ENCODE results near the gene GH1. TPM values are rescaled to one million over a fixed set of nuclear protein-coding genes. Genes with fewer than 3 reads are reported as not detected.

The GH1 gene
- total RNA-seq, 1 experiment from 2014 or later: not detected

DNA sequence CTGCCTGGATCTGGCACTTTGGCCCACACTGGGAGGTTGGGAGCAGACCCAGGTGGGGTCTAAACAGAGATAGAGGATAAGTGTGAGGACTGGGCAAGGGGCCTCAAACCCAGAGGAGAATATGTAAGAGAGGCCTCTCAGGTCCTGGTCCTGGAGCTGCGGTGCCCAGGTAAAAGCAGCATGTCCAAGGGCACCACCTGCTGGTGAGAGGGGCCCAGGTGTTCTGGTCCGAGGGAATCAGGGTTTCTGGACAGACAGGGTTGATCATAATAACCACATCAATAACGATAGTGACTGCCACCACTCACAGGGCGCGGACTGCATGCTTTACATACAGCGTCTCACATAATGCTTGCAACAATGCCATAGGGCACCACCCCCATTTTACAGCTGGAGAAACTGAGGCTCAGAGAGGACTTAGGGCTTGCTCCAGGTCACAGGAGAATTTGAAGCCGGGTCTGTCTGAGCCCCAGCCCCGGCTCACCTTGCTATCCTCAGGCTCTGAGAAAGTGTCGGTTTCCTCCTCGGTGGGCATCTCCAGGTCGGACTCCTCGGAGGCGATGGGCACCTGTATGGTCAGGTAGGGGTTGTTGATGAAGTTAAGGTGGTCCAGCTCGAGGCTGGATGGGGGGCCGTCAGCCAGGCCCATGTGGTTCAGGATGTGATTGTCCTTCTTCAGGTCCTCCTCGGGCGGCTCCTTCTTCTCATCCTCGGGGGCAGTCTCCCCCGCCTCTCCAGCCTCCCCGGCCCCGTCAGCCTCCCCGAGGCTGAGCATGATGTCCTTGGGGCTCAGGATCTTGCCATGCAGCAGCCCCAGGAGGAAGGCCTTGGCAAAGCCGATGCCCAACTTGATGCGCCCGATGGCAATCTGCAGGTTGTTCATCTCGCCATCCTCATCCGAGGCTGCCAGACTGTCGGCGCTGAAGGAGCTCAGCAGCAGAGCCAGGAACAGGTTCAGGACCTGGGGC lies 32.6 kb upstream of the GH1 start:
- no peaks in the 10 kb centered on the region for H3K9me3 ChIP-seq (ENCODE audit: low read depth, low read length, poor library complexity, severe bottlenecking)
- POLR2A ChIA-PET (ENCODE audit: low non-redundant PET): no interaction called here
- intact Hi-C loops (cut with micrococcal nuclease; ENCODE audit: unreplicated experiment): no loop called here
- DNase-seq (ENCODE audit: low spot score): no peak
- CTCF ChIA-PET: interaction anchor here (0.5 to 1.0 kb wide), 2 partner anchors 32 to 62 kb away, joined by 3 read pairs; no protein-coding TSS in a partner anchor
- no peak for TF ChIP-seq EZH2 (IDR thresholded peaks at IDR 0.05; ENCODE audit: borderline replicate concordance, low read depth, low read length, poor library complexity, severe bottlenecking)
- TF ChIP-seq, protein P1, sequence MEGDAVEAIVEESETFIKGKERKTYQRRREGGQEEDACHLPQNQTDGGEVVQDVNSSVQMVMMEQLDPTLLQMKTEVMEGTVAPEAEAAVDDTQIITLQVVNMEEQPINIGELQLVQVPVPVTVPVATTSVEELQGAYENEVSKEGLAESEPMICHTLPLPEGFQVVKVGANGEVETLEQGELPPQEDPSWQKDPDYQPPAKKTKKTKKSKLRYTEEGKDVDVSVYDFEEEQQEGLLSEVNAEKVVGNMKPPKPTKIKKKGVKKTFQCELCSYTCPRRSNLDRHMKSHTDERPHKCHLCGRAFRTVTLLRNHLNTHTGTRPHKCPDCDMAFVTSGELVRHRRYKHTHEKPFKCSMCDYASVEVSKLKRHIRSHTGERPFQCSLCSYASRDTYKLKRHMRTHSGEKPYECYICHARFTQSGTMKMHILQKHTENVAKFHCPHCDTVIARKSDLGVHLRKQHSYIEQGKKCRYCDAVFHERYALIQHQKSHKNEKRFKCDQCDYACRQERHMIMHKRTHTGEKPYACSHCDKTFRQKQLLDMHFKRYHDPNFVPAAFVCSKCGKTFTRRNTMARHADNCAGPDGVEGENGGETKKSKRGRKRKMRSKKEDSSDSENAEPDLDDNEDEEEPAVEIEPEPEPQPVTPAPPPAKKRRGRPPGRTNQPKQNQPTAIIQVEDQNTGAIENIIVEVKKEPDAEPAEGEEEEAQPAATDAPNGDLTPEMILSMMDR (conservative IDR thresholded peaks at IDR 0.05; ENCODE audit: low read depth, low read length): peak; percentile 35; the same call in 1 of the 2 replicates
- no TSS peak for BruUV-seq (replicated peaks)
- H3K36me3 ChIP-seq (ENCODE audit: insufficient read depth, low read length, poor library complexity, severe bottlenecking): no peaks in the 10 kb centered on the region
- no peak overlapping the region for H3K4me3 ChIP-seq (ENCODE audit: low read depth, low read length, poor library complexity, severe bottlenecking)
- H3K27me3 ChIP-seq (replicated peaks; ENCODE audit: insufficient read depth, low read depth, low read length, poor library complexity): no peaks in the 10 kb centered on the region
- no peak overlapping the region for H3K27ac ChIP-seq (ENCODE audit: low read depth, low read length, poor library complexity, severe bottlenecking)
- no peaks in the 10 kb centered on the region for H3K4me1 ChIP-seq (ENCODE audit: insufficient read depth, low read length, poor library complexity, severe bottlenecking)

DNA sequence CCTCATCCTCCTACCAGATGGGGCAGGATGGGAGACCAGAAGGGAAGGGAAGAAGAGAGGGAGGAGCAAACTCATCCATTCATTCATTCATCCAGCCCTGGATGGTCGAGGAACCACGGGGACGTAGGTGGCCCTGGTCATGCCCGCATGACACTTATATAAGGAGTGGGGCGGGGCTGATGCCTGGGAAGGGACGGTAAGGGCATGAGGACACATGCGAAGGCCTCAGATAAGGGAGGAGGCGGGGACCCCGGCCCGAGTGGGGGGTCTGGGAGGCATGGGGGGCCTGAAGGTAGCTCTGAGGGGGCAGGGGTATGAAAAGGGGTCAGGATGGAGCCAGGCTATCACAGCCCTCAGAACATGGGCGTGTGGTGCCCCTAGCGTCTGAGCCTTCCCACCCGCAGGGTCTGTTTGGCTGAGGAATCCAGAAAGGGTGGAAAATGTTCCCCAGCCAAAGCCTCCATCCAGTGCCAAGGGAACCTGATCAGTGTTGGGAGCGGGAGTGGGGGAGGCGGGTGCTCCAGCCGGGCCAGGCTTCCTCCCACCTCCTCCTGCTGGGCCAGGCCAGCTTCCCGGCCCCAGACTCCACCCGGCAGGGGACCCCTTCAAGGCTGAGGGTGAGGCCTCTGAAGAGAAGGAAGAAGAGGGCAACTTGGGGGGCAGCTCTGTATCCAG lies 31.1 kb upstream of the GH1 start:
- Histone ChIP-seq H3K4me1 (ENCODE audit: insufficient read depth, low read length, poor library complexity, severe bottlenecking) (no peaks in the 10 kb centered on the region), H3K27ac (ENCODE audit: low read depth, low read length, poor library complexity, severe bottlenecking) (no peak overlapping the region), H3K9me3 (ENCODE audit: low read depth, low read length, poor library complexity, severe bottlenecking) (no peaks in the 10 kb centered on the region), H3K36me3 (ENCODE audit: insufficient read depth, low read length, poor library complexity, severe bottlenecking) (no peaks in the 10 kb centered on the region), H3K27me3 (replicated peaks; ENCODE audit: insufficient read depth, low read depth, low read length, poor library complexity) (no peaks in the 10 kb centered on the region), H3K4me3 (ENCODE audit: low read depth, low read length, poor library complexity, severe bottlenecking) (no peak overlapping the region)
- TF ChIP-seq, protein P1 (conservative IDR thresholded peaks at IDR 0.05; ENCODE audit: low read depth, low read length): no peak
- TF ChIP-seq EZH2 (IDR thresholded peaks at IDR 0.05; ENCODE audit: borderline replicate concordance, low read depth, low read length, poor library complexity, severe bottlenecking): no peak
- CTCF ChIA-PET: interaction anchor here (0.6 to 1.0 kb wide), 3 partner anchors 31 to 79 kb away, joined by 3 to 4 read pairs (median 4); no protein-coding TSS in a partner anchor
- intact Hi-C loops (cut with micrococcal nuclease; ENCODE audit: unreplicated experiment): no loop called here
- no peak for DNase-seq (ENCODE audit: low spot score)
- POLR2A ChIA-PET (ENCODE audit: low non-redundant PET): no interaction called here
- BruUV-seq (replicated peaks): no TSS peak

DNA sequence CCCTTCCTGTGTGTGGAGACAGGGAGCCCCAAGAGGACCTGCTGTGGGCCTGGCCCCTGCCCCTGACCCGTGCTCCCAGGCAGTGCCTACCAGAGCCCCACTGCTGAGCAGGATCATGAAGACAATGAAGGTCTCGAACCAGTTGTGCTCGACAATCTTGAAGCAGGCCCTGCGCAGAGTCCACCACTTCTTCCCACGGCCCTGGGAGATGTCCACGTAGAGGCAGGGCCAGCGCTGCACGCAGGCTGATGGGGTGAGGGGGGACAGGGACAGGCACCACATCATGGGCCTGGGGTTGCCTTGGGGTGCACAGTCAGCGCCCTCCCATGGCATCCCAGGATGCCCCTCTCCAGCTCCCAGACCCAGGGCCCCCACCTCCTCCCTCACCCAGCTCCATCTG lies 29.9 kb upstream of the GH1 start:
- no peaks in the 10 kb centered on the region for H3K36me3 ChIP-seq (ENCODE audit: insufficient read depth, low read length, poor library complexity, severe bottlenecking)
- ChIA-PET CTCF (interaction anchor here (0.9 kb wide), 1 partner anchor 80 kb away, joined by 4 read pairs; no protein-coding TSS in a partner anchor), POLR2A (ENCODE audit: low non-redundant PET) (no interaction called here)
- H3K4me3 ChIP-seq (ENCODE audit: low read depth, low read length, poor library complexity, severe bottlenecking): no peak overlapping the region
- TF ChIP-seq, protein P1 (conservative IDR thresholded peaks at IDR 0.05; ENCODE audit: low read depth, low read length): no peak
- no peak for TF ChIP-seq EZH2 (IDR thresholded peaks at IDR 0.05; ENCODE audit: borderline replicate concordance, low read depth, low read length, poor library complexity, severe bottlenecking)
- BruUV-seq (replicated peaks): no TSS peak
- DNase-seq (ENCODE audit: low spot score): no peak
- H3K4me1 ChIP-seq (ENCODE audit: insufficient read depth, low read length, poor library complexity, severe bottlenecking): no peaks in the 10 kb centered on the region
- no peaks in the 10 kb centered on the region for H3K9me3 ChIP-seq (ENCODE audit: low read depth, low read length, poor library complexity, severe bottlenecking)
- intact Hi-C loops (cut with micrococcal nuclease; ENCODE audit: unreplicated experiment): no loop called here
- H3K27ac ChIP-seq (ENCODE audit: low read depth, low read length, poor library complexity, severe bottlenecking): no peak overlapping the region
- no peaks in the 10 kb centered on the region for H3K27me3 ChIP-seq (replicated peaks; ENCODE audit: insufficient read depth, low read depth, low read length, poor library complexity)
